Measurements from ENCODE around the gene MRPL51.
"Not testable (repeated sequence)": the region's sequence is repeated elsewhere in the genome, so short reads cannot be mapped to it uniquely, and the experiment has no call there.

The MRPL51 gene

GRCh38 chr12:6478416-6478815, 14.6 kb downstream of the MRPL51 start:
- DNase-seq, result no peak

- not testable (repeated sequence) for DNase-seq
Observed at GRCh38 chr12:6477601-6478377, 15.3 kb downstream of the MRPL51 start.

GRCh38 chr12:6476489-6476888, 16.6 kb downstream of the MRPL51 start:
- no peak for DNase-seq

GRCh38 chr12:6475233-6475975, 17.7 kb downstream of the MRPL51 start:
- not testable (repeated sequence) for DNase-seq

GRCh38 chr12:6472491-6472890, 20.6 kb downstream of the MRPL51 start:
- DNase-seq, result no peak

GRCh38 chr12:6471989-6472360, 21.1 kb downstream of the MRPL51 start:
- no peak for DNase-seq

GRCh38 chr12:6470375-6471163, 22.5 kb downstream of the MRPL51 start, which contains the start of gene VAMP1:
VAMP1 (minus strand) TSS chr12:6470677; CDS start chr12:6470531, 146 bp downstream.
- peak; percentile 98 for DNase-seq

GRCh38 chr12:6469609-6470374, 23.3 kb downstream of the MRPL51 start:
- DNase-seq, result no peak

GRCh38 chr12:6469092-6469491, 24.0 kb downstream of the MRPL51 start:
- DNase-seq, result no peak

GRCh38 chr12:6468283-6468575, 24.8 kb downstream of the MRPL51 start:
- no peak for DNase-seq

GRCh38 chr12:6467571-6468282, 25.3 kb downstream of the MRPL51 start:
- DNase-seq, result not testable (repeated sequence)

- not testable (repeated sequence) for DNase-seq
Observed at GRCh38 chr12:6466751-6467150, 26.3 kb downstream of the MRPL51 start.

- DNase-seq, result no peak
Observed at GRCh38 chr12:6466184-6466573, 26.9 kb downstream of the MRPL51 start.

- peak; percentile 57 for DNase-seq
Observed at GRCh38 chr12:6465467-6466183, 27.4 kb downstream of the MRPL51 start.

- no peak for DNase-seq
Observed at GRCh38 chr12:6464531-6464930, 28.5 kb downstream of the MRPL51 start.

GRCh38 chr12:6463858-6464257, 29.2 kb downstream of the MRPL51 start:
- DNase-seq, result no peak

GRCh38 chr12:6463216-6463615, 29.8 kb downstream of the MRPL51 start:
- no peak for DNase-seq

GRCh38 chr12:6462234-6462995, 30.6 kb downstream of the MRPL51 start:
- peak; percentile 56 for DNase-seq

GRCh38 chr12:6461401-6462233, 31.4 kb downstream of the MRPL51 start:
- peak; percentile 86 for DNase-seq
